Muscle layer of colon (tissue), 2 donors: ENCODE results near the gene TOX3.

ENCODE experiments used
- H3K27ac ChIP-seq: one replicate; pipeline ENCODE4 v1.7.0; 2013; ENCODE audit warnings: low read depth, mild to moderate bottlenecking, low read length, moderate library complexity
- H3K27me3 ChIP-seq, 2 donors: one replicate each; pipeline ENCODE4 v1.7.0; 2013; ENCODE audit warnings: low read length in 2 of 2, mild to moderate bottlenecking in 2 of 2; ENCODE audit not compliant: insufficient read depth in 2 of 2, control insufficient read depth in 1 of 2
- H3K36me3 ChIP-seq: one replicate; pipeline ENCODE4 v1.7.0; 2013; ENCODE audit warnings: mild to moderate bottlenecking, low read length; ENCODE audit not compliant: insufficient read depth
- H3K4me1 ChIP-seq: one replicate; pipeline ENCODE4 v1.7.0; 2013; ENCODE audit warnings: mild to moderate bottlenecking, low read length; ENCODE audit not compliant: insufficient read depth
- H3K4me3 ChIP-seq, 2 donors: one replicate each; pipeline ENCODE4 v1.7.0; 2013; ENCODE audit warnings: low read length in 2 of 2, low read depth in 1 of 2, mild to moderate bottlenecking in 1 of 2, moderate library complexity in 1 of 2
- H3K9ac ChIP-seq: one replicate; pipeline ENCODE4 v1.7.0; 2013; ENCODE audit warnings: low read length
- H3K9me3 ChIP-seq: one replicate; pipeline ENCODE4 v1.7.0; 2013; ENCODE audit warnings: mild to moderate bottlenecking, low read length
- donor health status: abdominal sarcoma.
- donor health status: Adenocarcinoma of cecum.

TOX3 gene

DNA sequence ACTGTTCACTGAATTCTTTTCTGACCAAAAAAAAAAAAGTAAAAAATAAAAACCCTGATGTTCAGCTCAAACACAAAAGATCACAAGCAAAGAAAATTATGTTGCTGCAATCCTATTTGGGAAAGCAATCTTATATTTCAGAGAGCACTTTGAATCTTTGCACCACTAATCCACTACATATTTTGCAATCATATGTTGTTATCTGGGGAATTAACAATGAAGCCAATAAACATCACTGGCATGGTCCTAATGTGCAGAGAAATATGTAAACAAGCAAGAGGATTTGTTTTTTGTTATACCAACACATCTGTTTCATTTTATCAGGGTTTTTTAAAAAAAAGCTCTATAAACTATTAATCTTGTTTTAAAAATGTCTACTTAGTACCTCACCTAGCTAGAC, 84.1 kb downstream of the TOX3 start:
- Histone ChIP-seq H3K9ac (no peak overlapping the region), H3K27me3 (no peaks in the 10 kb centered on the region), H3K4me1 (no peaks in the 10 kb centered on the region), H3K36me3 (no peaks in the 10 kb centered on the region), H3K27ac (no peak overlapping the region), H3K9me3 (no peaks in the 10 kb centered on the region), H3K4me3 (no peak overlapping the region)

DNA sequence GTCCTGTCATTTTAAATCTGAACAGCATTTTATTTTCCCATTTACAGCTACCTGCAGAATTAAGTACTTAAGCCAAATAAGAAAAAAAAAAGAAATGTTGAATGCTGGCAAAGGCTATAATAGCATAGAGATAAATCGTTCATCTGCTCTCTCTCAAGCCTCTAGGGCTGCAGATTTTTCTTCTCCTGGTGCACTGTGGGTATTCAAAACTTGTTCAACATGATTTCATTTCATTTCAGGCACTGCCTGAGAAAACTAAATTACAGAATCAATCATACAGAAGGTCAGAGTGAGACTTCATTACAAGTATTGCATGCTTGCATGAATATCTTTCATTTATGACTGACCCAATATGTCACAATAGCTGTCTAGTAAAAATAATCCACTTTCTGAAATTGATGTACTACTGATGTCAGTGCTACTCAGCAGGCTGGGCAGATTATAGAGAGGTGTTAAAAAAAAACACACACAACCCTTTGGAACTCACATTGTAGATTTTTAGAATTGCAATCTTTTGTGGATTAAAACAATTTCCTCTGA, 86.2 kb downstream of the TOX3 start:
- no peak overlapping the region for H3K4me3 ChIP-seq
- H3K27me3 ChIP-seq = no peaks in the 10 kb centered on the region
- no peak overlapping the region for H3K9ac ChIP-seq
- H3K4me1 ChIP-seq = no peaks in the 10 kb centered on the region
- no peaks in the 10 kb centered on the region for H3K36me3 ChIP-seq
- no peak overlapping the region for H3K27ac ChIP-seq
- no peaks in the 10 kb centered on the region for H3K9me3 ChIP-seq

DNA sequence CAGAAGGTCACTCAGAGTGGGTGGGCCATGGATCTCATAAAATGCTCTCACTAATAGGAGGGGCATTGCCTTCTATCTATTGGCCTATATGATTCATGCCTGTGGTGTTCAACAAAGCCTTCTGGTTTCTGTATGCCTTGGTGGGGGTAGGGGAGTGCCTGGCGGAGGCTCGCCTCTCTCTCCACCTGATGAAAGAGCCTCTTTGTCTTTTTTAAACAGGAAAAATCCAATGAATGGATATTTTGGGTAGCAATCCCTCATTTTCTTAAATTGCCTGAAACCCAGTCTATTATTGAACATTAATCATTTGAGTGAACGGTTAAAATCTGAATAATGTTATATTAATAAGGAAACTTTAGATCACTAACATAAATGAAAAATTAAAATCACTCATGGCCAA, 90.6 kb downstream of the TOX3 start:
- Histone ChIP-seq H3K9ac (no peak overlapping the region), H3K4me3 (no peak overlapping the region), H3K36me3 (no peaks in the 10 kb centered on the region), H3K9me3 (no peaks in the 10 kb centered on the region), H3K27me3 (no peaks in the 10 kb centered on the region), H3K27ac (no peak overlapping the region), H3K4me1 (peaks cover 8% of the 10 kb centered on the region)

DNA sequence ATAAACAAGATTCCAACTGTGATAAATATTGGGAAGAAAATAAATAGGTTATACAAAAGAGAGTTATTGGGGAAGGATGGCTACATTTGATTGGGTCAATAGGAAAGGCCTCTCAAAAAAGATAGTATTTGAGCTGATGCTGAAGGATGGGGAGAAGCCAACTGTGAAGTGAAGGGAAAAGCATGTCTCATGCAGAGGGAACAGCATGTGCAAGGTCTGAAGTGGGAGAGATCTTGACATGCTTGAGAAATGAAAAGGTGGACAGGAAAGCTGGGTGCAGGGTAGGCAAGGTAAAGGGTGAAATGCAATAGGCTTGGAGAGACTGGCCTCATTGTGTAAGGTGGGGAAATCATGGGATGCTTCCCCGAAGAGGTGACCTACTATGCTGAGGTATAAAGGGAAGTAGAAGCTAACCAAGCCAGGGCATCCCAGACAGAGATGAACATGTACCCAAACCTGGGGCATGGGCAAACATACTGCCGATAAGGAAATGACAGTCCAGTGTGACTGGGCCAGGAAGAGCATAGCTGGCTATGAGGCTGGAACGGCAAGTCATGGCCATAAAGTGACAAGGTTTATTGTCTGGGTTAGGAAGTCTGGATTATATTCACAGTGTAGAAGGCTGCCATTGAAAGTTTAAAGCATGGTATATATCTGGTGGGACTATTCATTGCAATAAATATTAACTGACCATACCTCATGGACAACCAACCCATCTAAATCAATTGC, 91.2 kb downstream of the TOX3 start:
- Histone ChIP-seq H3K9me3 (no peaks in the 10 kb centered on the region), H3K4me3 (no peak overlapping the region), H3K4me1 (peaks cover 8% of the 10 kb centered on the region), H3K27ac (no peak overlapping the region), H3K9ac (no peak overlapping the region), H3K36me3 (no peaks in the 10 kb centered on the region), H3K27me3 (no peaks in the 10 kb centered on the region)

DNA sequence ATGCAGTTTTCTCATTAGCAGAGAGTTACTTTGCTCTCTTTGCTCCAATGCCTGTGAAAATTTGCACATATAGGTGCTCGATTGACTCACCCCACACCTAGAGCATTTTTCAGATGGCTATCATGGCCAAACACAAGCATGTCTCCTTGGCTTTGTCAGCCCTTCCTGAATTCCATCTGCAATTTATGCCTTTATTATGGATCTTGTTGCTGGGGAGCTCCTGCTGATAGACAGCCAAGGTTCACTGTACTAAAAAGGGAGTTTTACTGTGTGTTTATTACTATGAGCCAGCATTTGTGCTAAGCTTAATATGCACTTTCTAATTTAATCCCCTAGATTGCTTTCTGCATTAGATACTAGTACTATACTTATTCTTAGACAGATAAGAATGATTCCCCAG, 93.3 kb downstream of the TOX3 start:
- Histone ChIP-seq H3K4me1 (peaks cover 8% of the 10 kb centered on the region), H3K9me3 (no peaks in the 10 kb centered on the region), H3K27ac (no peak overlapping the region), H3K9ac (no peak overlapping the region), H3K4me3 (no peak overlapping the region), H3K36me3 (no peaks in the 10 kb centered on the region), H3K27me3 (no peaks in the 10 kb centered on the region)

DNA sequence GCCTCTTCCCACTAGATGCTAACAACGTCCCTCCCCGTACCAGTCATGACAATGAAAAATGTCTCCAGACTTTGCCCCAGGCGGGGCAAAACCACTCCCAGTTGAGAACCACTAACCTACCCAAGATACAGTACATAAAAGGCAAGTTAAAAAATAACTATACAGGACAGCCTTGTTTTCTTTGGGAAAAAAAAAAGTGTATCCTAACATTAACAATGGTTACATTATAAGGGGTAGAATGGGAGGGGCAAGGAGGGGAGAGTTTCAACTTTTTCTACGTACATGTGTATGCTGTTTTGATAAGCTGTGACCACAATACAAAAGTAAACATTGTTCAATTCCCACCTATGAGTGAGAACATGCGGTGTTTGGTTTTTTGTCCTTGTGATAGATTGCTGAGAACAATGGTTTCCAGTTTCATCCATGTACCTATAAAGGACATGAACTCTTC, 94.9 kb downstream of the TOX3 start:
- Histone ChIP-seq H3K4me1 (peaks cover 8% of the 10 kb centered on the region), H3K36me3 (no peaks in the 10 kb centered on the region), H3K4me3 (no peak overlapping the region), H3K9ac (no peak overlapping the region), H3K27ac (no peak overlapping the region), H3K9me3 (no peaks in the 10 kb centered on the region), H3K27me3 (no peaks in the 10 kb centered on the region)

DNA sequence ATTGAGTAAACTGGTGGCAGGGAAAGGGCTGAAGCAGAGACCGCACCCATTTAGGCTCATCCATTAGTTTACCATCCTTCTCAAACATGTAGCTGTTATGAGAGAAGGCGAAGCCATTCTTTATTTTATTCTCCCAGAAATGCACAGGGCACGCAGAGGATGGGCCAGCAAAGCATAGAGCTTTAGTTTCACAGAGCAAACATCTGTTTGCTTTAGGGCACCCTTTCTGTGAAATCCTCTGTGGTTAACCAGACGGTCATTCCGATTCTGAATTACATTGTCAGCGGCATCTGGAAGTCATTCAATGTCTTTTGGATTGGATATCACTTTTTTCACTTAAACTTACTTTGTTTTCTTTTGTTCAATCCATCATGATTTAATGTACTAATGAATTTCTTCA, 96.0 kb downstream of the TOX3 start:
- H3K4me1 ChIP-seq = peaks cover 12% of the 10 kb centered on the region

DNA sequence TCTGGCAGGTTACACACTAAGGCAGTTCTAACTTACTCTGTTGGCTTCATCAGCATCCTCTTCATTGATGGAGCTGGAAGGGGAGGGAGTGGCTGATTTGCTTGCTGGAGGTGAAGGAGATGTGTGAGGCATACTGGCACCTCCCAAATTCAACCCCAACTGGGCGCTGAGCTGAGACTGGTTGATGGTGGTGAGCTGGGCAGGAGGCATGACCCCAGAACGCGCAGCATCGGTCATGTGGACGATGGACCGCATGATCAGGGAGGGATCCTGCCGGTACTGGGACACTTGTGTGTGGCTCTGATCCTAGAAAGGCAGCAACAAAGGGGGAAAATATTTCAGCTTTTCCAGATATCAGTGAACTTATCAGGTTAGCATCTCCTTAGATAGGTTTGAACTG, 96.7 kb downstream of the TOX3 start:
- Histone ChIP-seq H3K27ac (no peak overlapping the region), H3K27me3 (no peaks in the 10 kb centered on the region), H3K9ac (no peak overlapping the region), H3K36me3 (no peaks in the 10 kb centered on the region), H3K4me3 (no peak overlapping the region), H3K9me3 (no peaks in the 10 kb centered on the region), H3K4me1 (peaks cover 17% of the 10 kb centered on the region)

More for the DNA sequence above, 96.0 kb downstream of the TOX3 start:
- H3K9me3 ChIP-seq = no peaks in the 10 kb centered on the region
- H3K27me3 ChIP-seq = no peaks in the 10 kb centered on the region
- H3K9ac ChIP-seq = no peak overlapping the region
- no peak overlapping the region for H3K27ac ChIP-seq
- H3K36me3 ChIP-seq = no peaks in the 10 kb centered on the region
- no peak overlapping the region for H3K4me3 ChIP-seq

DNA sequence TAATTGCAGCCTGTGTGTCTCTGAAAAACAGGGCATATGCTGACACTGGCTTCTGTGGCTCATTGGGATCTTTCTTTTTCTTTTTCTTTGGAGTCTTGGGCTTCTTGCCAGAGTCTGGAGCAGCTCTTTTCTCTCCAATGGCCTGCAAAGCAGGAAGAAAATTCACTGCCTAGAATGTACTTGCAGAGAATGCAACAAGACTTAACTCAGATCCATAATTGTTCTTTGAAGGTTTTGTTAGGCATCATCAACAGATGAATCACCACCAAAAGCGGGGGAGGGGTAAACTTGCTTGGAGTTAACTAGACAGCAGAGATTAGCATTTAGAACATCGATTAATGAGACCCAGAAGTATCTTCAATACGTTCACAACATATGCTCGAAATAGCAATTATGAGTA, 100.9 kb downstream of the TOX3 start:
- no peaks in the 10 kb centered on the region for H3K9me3 ChIP-seq
- H3K27ac ChIP-seq = no peak overlapping the region
- H3K4me1 ChIP-seq = peaks cover 16% of the 10 kb centered on the region
- no peak overlapping the region for H3K9ac ChIP-seq
- H3K27me3 ChIP-seq = no peaks in the 10 kb centered on the region
- H3K36me3 ChIP-seq = no peaks in the 10 kb centered on the region
- H3K4me3 ChIP-seq = no peak overlapping the region

DNA sequence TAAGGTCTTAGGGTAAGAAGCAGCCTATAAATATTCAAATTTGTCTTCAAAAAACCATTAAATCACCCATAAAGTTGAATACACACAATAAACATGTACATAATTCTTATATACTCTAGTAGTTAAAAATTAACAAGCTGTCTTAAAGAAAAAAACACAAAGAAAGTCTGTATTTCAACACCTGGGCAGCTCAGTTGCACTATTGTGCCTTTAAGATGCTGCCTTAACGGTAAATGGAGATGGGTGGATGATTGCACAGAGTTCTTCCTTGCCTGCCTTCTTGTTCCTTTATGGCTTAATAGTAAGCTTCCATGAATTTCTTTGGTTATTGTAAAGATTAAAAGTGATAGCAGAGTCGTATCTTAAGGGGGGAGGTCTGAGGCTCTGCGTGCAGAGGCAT, 105.1 kb downstream of the TOX3 start:
- Histone ChIP-seq H3K27ac (no peak overlapping the region), H3K9ac (no peak overlapping the region), H3K27me3 (no peaks in the 10 kb centered on the region), H3K9me3 (no peaks in the 10 kb centered on the region), H3K4me3 (no peak overlapping the region), H3K36me3 (no peaks in the 10 kb centered on the region), H3K4me1 (peaks cover 16% of the 10 kb centered on the region)

DNA sequence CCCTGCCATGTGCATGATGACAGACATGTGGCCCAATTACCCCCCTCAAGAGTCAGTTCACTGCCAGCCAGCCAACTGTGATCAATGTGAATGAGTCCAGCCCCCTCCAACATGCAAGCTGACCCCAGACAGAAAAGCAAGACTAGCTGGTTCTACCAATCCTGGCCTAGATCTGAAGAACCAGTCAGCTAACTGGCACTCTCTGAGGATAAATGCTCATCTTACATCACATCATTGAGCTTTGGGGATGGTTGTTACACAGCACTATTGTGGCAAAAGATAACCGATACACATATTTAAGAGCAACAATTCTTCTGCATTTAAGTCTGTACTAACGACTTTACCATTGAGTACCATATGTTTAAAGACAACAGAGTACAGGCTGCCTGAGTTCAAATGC, 106.7 kb downstream of the TOX3 start:
- no peak overlapping the region for H3K9ac ChIP-seq
- no peaks in the 10 kb centered on the region for H3K36me3 ChIP-seq
- no peaks in the 10 kb centered on the region for H3K27me3 ChIP-seq
- no peak overlapping the region for H3K27ac ChIP-seq
- H3K4me3 ChIP-seq = no peak overlapping the region
- H3K4me1 ChIP-seq = peaks cover 6% of the 10 kb centered on the region
- no peaks in the 10 kb centered on the region for H3K9me3 ChIP-seq

DNA sequence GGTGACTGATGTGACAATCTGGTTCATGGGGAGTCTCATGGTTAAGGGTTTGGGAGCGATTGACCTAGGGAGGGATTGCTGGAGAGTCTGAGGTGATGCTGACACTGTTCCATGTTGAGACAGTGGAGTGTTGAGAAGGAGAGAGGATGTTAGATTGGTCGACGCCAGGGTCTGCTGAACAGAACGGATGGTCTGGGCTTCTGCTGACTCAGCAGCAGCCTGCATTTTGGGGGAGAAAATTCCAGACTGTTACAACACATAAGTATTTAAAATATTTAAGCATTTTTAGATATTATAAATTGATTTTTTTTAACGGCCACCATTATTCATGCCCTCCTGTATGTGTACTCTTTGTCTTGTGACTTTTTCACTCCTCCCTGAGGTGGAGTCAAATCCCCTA, 107.2 kb downstream of the TOX3 start:
- H3K27me3 ChIP-seq = no peaks in the 10 kb centered on the region
- H3K4me1 ChIP-seq = peaks cover 4% of the 10 kb centered on the region
- H3K27ac ChIP-seq = no peak overlapping the region
- H3K4me3 ChIP-seq = no peak overlapping the region
- H3K9me3 ChIP-seq = no peaks in the 10 kb centered on the region
- H3K36me3 ChIP-seq = no peaks in the 10 kb centered on the region
- no peak overlapping the region for H3K9ac ChIP-seq
